ENCODE results near the gene HBB. TPM values are rescaled to one million over a fixed set of nuclear protein-coding genes. Genes with fewer than 3 reads are reported as not detected.

HBB gene
- total RNA-seq, 4 donors from 2014 or later = 7.9 to 229 (median 35.3) TPM

GRCh38 chr11:5178046-5178837 lies 48.6 kb downstream of the HBB start:
- DNase-seq = no peak
- in situ Hi-C loops (cut with MboI; ENCODE audit: low sequenced_read_pairs in 4 of 4) = no loop called here
- intact Hi-C loops (cut with DNase I; ENCODE audit: low total_unique reads) = no loop called here
- H3K4me3 ChIP-seq = no peak overlapping the region
- no peaks in the 10 kb centered on the region for H3K36me3 ChIP-seq
- H3K27me3 ChIP-seq = no peaks in the 10 kb centered on the region
- no peaks in the 10 kb centered on the region for H3K9me3 ChIP-seq
- no peak overlapping the region for H3K27ac ChIP-seq
- TF ChIP-seq POLR2A (IDR thresholded peaks at IDR 0.05) = no peak
- TF ChIP-seq, protein P1, sequence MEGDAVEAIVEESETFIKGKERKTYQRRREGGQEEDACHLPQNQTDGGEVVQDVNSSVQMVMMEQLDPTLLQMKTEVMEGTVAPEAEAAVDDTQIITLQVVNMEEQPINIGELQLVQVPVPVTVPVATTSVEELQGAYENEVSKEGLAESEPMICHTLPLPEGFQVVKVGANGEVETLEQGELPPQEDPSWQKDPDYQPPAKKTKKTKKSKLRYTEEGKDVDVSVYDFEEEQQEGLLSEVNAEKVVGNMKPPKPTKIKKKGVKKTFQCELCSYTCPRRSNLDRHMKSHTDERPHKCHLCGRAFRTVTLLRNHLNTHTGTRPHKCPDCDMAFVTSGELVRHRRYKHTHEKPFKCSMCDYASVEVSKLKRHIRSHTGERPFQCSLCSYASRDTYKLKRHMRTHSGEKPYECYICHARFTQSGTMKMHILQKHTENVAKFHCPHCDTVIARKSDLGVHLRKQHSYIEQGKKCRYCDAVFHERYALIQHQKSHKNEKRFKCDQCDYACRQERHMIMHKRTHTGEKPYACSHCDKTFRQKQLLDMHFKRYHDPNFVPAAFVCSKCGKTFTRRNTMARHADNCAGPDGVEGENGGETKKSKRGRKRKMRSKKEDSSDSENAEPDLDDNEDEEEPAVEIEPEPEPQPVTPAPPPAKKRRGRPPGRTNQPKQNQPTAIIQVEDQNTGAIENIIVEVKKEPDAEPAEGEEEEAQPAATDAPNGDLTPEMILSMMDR (IDR thresholded peaks at IDR 0.05 in 4 of 5, conservative IDR thresholded peaks at IDR 0.05 in 1 of 5) = no peak
- no peak for ATAC-seq
- H3K4me1 ChIP-seq = no peaks in the 10 kb centered on the region

Other genes with a start within 250 kb of the HBB start
- not detected for gene OR51L1, start 232.2 kb downstream of the HBB start, total RNA-seq
- not detected for gene OR52J3, start 180.5 kb downstream of the HBB start, total RNA-seq
- not detected for gene OR52E2, start 167.4 kb downstream of the HBB start, total RNA-seq
- gene OR52E1, start 157.5 kb downstream of the HBB start, total RNA-seq = not detected
- gene OR52A5, start 88.7 kb downstream of the HBB start, total RNA-seq = not detected
- gene OR52A1, start 72.3 kb downstream of the HBB start, total RNA-seq = not detected
- gene OR51V1, start 26.4 kb downstream of the HBB start, total RNA-seq = not detected
- not detected for gene HBD, start 7.4 kb upstream of the HBB start, total RNA-seq
- not detected for gene HBG1, start 22.8 kb upstream of the HBB start, total RNA-seq
- gene HBG2, start 27.7 kb upstream of the HBB start, total RNA-seq = not detected
- not detected for gene HBE1, start 42.9 kb upstream of the HBB start, total RNA-seq
- not detected for gene OR51B4, start 74.9 kb upstream of the HBB start, total RNA-seq
- not detected for gene OR51B2, start 97.2 kb upstream of the HBB start, total RNA-seq
- gene OR51B5, start 116.5 kb upstream of the HBB start, total RNA-seq = not detected
- gene OR51B6, start 124.4 kb upstream of the HBB start, total RNA-seq = not detected
- gene OR51M1, start 156.7 kb upstream of the HBB start, total RNA-seq = not detected
- not detected for gene OR51Q1, start 195.0 kb upstream of the HBB start, total RNA-seq
- not detected for gene OR51I1, start 214.4 kb upstream of the HBB start, total RNA-seq
- not detected for gene OR51I2, start 222.3 kb upstream of the HBB start, total RNA-seq